Measurements from ENCODE around the gene CLTCL1. TPM values are rescaled to one million over a fixed set of nuclear protein-coding genes. Genes with fewer than 3 reads are reported as not detected.

The CLTCL1 gene
- total RNA-seq, 1 experiment from 2014 or later: 7.9 TPM

- Mint-ChIP-seq H3K9me3 (ENCODE audit: unreplicated experiment) (no peaks in the 10 kb centered on the region), H3K27ac (ENCODE audit: unreplicated experiment) (no peak overlapping the region), H3K36me3 (ENCODE audit: insufficient read depth, unreplicated experiment) (peaks cover 5% of the 10 kb centered on the region), H3K27me3 (ENCODE audit: insufficient read depth, unreplicated experiment) (no peaks in the 10 kb centered on the region), H3K4me1 (ENCODE audit: low read depth, unreplicated experiment) (no peaks in the 10 kb centered on the region), H3K4me3 (ENCODE audit: unreplicated experiment) (no peak overlapping the region)
- no TSS peak for BruUV-seq (replicated peaks)
- no peak for DNase-seq
- POLR2A ChIA-PET: no interaction called here
- no peaks in the 10 kb centered on the region for H3K4me1 ChIP-seq
- no peaks in the 10 kb centered on the region for H3K36me3 ChIP-seq (ENCODE audit: control insufficient read depth, insufficient read depth, low read length)
- CTCF ChIA-PET: no interaction called here
- intact Hi-C loops (cut with micrococcal nuclease; ENCODE audit: unreplicated experiment): no loop called here
- H3K9me3 ChIP-seq: 0 out of 2 replicates have a peak, but pooled peaks cover 3% of the 10 kb centered on the region
- no peaks in the 10 kb centered on the region for H3K27me3 ChIP-seq (replicated peaks; ENCODE audit: control insufficient read depth, insufficient read depth, low read length)
- H3K4me3 ChIP-seq (ENCODE audit: low read depth, low read length): no peak overlapping the region
- TF ChIP-seq, protein P1, sequence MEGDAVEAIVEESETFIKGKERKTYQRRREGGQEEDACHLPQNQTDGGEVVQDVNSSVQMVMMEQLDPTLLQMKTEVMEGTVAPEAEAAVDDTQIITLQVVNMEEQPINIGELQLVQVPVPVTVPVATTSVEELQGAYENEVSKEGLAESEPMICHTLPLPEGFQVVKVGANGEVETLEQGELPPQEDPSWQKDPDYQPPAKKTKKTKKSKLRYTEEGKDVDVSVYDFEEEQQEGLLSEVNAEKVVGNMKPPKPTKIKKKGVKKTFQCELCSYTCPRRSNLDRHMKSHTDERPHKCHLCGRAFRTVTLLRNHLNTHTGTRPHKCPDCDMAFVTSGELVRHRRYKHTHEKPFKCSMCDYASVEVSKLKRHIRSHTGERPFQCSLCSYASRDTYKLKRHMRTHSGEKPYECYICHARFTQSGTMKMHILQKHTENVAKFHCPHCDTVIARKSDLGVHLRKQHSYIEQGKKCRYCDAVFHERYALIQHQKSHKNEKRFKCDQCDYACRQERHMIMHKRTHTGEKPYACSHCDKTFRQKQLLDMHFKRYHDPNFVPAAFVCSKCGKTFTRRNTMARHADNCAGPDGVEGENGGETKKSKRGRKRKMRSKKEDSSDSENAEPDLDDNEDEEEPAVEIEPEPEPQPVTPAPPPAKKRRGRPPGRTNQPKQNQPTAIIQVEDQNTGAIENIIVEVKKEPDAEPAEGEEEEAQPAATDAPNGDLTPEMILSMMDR (IDR thresholded peaks at IDR 0.05; ENCODE audit: insufficient read depth in 1 of 2, low read depth in 1 of 2, low read length in 1 of 2, severe bottlenecking in 1 of 2, unreplicated experiment in 1 of 2): no peak
These were observed 38.4 kb downstream of the CLTCL1 start for GRCh38 chr22:19253143-19253542.

DNA sequence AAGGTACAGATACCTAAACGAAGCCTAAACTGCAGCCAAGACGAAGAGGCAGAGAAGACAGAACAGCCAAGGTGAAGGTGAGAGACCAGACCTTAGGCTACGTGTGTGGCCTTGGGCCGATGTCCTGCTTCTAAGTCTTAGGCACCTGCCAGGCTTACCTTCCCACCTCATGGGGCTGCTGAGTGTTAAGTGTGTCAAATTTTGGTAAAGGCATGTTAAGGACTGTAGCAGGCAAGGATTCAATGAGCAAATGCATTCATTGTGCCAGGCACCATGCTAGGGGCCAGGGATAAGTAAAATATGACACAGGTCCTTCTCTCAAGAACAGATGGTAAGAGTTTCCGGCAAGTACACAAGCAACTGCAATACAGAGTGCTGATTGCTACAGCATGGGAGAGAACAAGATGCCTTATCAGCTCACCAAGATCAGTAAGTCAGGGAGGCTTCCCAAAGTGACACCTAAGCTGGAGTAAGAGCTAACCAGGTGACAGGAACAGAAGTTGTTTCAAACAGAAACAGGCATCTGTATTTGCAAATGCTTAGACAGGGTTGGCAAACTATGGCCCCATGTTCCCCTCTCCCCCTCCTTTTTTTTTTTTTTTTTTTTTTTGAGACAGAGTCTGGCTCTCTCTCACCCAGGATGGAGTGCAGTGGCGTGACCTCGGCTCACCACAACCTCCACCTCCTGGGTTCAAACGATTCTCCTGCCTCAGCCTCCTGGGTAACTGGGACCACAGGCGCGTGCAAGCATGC is 46.7 kb downstream of the CLTCL1 start:
- no peak overlapping the region for H3K27ac Mint-ChIP-seq (ENCODE audit: unreplicated experiment)
- no TSS peak for BruUV-seq (replicated peaks)
- CTCF ChIA-PET: no interaction called here
- H3K4me3 Mint-ChIP-seq (ENCODE audit: unreplicated experiment): no peak overlapping the region
- H3K27me3 ChIP-seq (replicated peaks; ENCODE audit: control insufficient read depth, insufficient read depth, low read length): no peaks in the 10 kb centered on the region
- POLR2A ChIA-PET: no interaction called here
- H3K4me1 Mint-ChIP-seq (ENCODE audit: low read depth, unreplicated experiment): no peaks in the 10 kb centered on the region
- no peaks in the 10 kb centered on the region for H3K36me3 ChIP-seq (ENCODE audit: control insufficient read depth, insufficient read depth, low read length)
- no peak overlapping the region for H3K4me3 ChIP-seq (ENCODE audit: low read depth, low read length)
- H3K9me3 Mint-ChIP-seq (ENCODE audit: unreplicated experiment): no peaks in the 10 kb centered on the region
- no peaks in the 10 kb centered on the region for H3K9me3 ChIP-seq
- no peaks in the 10 kb centered on the region for H3K36me3 Mint-ChIP-seq (ENCODE audit: insufficient read depth, unreplicated experiment)
- no peaks in the 10 kb centered on the region for H3K27me3 Mint-ChIP-seq (ENCODE audit: insufficient read depth, unreplicated experiment)
- intact Hi-C loops (cut with micrococcal nuclease; ENCODE audit: unreplicated experiment): no loop called here
- no peaks in the 10 kb centered on the region for H3K4me1 ChIP-seq
- no peak for DNase-seq
- TF ChIP-seq, protein P1 (IDR thresholded peaks at IDR 0.05; ENCODE audit: insufficient read depth in 1 of 2, low read depth in 1 of 2, low read length in 1 of 2, severe bottlenecking in 1 of 2, unreplicated experiment in 1 of 2): no peak

DNA sequence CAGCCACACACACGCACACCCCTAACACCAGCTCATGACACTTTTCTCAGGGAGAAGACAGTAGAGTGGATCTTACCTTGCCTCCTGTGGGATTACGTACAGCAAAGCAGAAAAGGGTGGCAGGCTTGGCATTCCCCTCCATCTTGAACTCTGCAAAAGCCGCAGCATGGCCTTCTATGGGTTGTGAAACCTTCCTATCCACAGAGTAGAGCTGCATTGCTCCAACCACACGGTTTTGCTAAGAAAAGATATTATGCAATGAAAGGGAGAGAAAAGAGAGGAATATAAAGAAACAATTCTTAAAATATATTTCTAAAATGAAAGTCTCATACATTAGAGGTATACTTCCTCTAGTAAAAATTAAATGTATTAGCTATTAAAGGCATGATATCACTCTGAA is 48.8 kb downstream of the CLTCL1 start:
- no peak overlapping the region for H3K4me3 Mint-ChIP-seq (ENCODE audit: unreplicated experiment)
- Histone ChIP-seq H3K36me3 (ENCODE audit: control insufficient read depth, insufficient read depth, low read length) (no peaks in the 10 kb centered on the region), H3K27me3 (replicated peaks; ENCODE audit: control insufficient read depth, insufficient read depth, low read length) (no peaks in the 10 kb centered on the region), H3K4me1 (no peaks in the 10 kb centered on the region), H3K9me3 (no peaks in the 10 kb centered on the region), H3K4me3 (ENCODE audit: low read depth, low read length) (no peak overlapping the region)
- no peak overlapping the region for H3K27ac Mint-ChIP-seq (ENCODE audit: unreplicated experiment)
- no peaks in the 10 kb centered on the region for H3K9me3 Mint-ChIP-seq (ENCODE audit: unreplicated experiment)
- BruUV-seq (replicated peaks): no TSS peak
- POLR2A ChIA-PET: interaction anchor here (0.7 kb wide), 1 partner anchor 1639 kb away, joined by 3 read pairs; no protein-coding TSS in a partner anchor
- intact Hi-C loops (cut with micrococcal nuclease; ENCODE audit: unreplicated experiment): no loop called here
- H3K27me3 Mint-ChIP-seq (ENCODE audit: insufficient read depth, unreplicated experiment): no peaks in the 10 kb centered on the region
- H3K36me3 Mint-ChIP-seq (ENCODE audit: insufficient read depth, unreplicated experiment): no peaks in the 10 kb centered on the region
- no peaks in the 10 kb centered on the region for H3K4me1 Mint-ChIP-seq (ENCODE audit: low read depth, unreplicated experiment)
- CTCF ChIA-PET: no interaction called here
- no peak for DNase-seq
- TF ChIP-seq, protein P1 (IDR thresholded peaks at IDR 0.05; ENCODE audit: insufficient read depth in 1 of 2, low read depth in 1 of 2, low read length in 1 of 2, severe bottlenecking in 1 of 2, unreplicated experiment in 1 of 2): no peak

Measured in Caco-2 (cell line).